AG09319 (cell line): ENCODE results near the gene KMT2C.
A peak's percentile ranks its signal among the peaks of the same experiment; 100 is the strongest.
"Not testable (repeated sequence)": the region's sequence is repeated elsewhere in the genome, so short reads cannot be mapped to it uniquely, and the experiment has no call there.

Experiments
- DNase-seq: peaks from one replicate; pipeline ENCODE4 v3.0.0-alpha.2; 2010; ENCODE audit warnings: low read depth; ENCODE audit errors: extremely low read depth
- TF ChIP-seq, protein P1 (sequence below): IDR thresholded peaks from 2 replicates; pipeline ENCODE4 v1.5.1; 2011; ENCODE audit warnings: low read depth, mild to moderate bottlenecking, inconsistent platforms, low read length, moderate library complexity

Gene KMT2C

DNA sequence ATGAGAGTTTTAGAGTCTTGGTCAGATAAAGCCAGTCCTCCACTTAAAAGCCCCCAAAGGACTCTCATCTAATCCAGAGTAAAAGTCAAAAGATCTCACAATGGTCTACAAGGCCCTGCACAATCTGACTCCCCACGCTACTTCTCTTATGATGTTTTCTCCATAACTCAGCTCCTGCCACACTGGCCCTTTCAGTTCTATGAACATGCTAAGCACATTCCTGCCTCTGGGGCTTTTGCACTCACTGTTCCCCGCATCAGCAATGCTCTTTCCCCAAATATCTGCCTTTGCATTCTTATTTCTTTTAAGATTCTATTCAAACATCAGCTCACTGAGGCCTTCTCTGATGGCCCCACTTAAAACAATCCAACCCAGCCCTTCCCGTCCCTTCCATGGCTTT lies 41.6 kb downstream of the KMT2C start:
- TF ChIP-seq, protein P1, sequence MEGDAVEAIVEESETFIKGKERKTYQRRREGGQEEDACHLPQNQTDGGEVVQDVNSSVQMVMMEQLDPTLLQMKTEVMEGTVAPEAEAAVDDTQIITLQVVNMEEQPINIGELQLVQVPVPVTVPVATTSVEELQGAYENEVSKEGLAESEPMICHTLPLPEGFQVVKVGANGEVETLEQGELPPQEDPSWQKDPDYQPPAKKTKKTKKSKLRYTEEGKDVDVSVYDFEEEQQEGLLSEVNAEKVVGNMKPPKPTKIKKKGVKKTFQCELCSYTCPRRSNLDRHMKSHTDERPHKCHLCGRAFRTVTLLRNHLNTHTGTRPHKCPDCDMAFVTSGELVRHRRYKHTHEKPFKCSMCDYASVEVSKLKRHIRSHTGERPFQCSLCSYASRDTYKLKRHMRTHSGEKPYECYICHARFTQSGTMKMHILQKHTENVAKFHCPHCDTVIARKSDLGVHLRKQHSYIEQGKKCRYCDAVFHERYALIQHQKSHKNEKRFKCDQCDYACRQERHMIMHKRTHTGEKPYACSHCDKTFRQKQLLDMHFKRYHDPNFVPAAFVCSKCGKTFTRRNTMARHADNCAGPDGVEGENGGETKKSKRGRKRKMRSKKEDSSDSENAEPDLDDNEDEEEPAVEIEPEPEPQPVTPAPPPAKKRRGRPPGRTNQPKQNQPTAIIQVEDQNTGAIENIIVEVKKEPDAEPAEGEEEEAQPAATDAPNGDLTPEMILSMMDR: peak; percentile 37
- DNase-seq: not testable (repeated sequence)

DNA sequence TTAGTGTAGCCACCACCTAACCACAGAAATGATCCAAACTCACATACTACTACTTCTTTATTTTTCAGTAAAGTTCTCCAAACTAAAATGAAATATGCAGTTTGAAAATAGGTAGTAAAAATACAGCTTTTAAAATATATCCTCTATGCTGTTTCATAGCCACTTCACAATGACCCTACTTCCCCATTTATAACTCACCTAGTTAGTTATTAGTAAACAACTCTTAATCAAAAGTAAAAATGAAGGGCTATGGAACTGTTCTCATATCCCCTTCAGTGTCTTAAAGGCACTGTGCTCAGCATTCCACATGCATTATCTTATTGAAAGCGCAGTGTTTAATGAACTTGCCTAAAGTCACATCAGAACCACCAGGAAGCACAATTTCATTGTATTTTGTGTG lies 43.5 kb downstream of the KMT2C start:
- no peak for DNase-seq
- TF ChIP-seq, protein P1: no peak

DNA sequence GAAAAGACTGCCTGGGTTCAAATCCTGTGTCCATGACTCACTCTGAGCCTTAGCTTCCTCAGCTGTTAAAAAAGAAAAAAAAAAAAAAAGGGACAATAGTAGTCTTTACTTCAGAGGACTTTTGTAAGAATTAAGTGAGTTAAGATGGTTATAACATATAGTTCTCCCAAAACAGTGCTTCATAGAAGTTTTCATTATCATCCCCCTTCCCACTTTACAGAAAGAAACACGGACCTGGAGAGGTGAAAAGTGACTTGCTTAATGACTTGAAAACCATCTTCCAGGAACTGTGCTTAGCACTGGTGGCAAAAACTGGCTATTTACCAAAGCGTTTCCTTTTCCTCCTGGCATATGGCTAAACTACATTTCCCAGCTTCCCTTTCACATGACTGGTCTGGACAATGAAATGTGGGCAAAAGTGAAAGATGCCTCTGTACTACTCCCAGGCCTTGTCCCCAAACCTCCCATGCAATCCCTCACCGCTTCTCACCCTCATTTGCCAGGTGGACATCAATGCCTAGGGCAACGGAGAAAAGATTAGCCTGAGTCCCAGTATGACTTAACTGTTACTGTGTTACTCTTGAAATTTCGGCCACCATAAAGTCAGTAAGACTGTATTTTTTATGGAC lies 49.6 kb downstream of the KMT2C start:
- DNase-seq: not testable (repeated sequence)

DNA sequence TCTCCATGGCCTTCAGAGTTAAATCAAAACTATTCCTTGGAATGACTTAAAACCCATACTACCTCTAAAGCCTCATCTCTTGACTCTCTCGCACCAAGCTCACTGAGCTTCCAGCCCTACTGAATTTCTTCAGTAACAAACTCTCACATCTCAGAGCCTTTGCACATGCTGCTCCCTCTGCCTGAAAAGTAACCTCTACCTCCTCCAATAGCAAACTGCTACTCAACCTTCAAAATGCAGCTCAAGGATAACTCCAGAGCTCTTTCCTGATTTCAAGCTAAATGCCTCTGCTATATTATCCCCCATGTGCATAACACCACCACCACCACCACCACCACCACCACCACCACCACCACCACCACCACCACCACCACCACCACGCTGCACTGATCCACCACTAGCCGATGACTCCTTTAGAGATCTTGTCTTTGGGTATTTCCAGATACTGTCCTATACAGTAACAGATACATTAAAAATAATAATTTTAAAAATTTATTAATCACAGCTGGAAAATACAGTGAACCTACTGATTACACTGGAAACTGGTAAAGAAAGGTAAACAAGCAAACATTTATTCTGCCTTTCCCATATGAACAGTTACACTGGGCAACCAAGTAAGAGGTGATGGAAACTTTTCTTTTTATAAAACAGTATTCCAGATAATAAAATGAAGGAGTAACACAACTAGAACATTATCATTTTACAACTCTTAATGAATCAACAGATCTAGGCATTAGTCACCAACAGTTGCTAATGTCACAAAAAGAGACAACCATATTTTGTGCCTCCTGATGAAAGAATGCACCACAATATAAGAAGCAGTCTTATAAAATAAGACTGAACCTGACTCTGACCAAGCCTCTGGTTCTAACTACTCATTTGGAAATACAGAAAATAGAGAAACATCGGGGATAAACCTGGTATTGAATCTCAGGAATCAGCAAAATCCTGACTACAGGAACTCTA lies 51.3 kb downstream of the KMT2C start:
- not testable (repeated sequence) for DNase-seq

DNA sequence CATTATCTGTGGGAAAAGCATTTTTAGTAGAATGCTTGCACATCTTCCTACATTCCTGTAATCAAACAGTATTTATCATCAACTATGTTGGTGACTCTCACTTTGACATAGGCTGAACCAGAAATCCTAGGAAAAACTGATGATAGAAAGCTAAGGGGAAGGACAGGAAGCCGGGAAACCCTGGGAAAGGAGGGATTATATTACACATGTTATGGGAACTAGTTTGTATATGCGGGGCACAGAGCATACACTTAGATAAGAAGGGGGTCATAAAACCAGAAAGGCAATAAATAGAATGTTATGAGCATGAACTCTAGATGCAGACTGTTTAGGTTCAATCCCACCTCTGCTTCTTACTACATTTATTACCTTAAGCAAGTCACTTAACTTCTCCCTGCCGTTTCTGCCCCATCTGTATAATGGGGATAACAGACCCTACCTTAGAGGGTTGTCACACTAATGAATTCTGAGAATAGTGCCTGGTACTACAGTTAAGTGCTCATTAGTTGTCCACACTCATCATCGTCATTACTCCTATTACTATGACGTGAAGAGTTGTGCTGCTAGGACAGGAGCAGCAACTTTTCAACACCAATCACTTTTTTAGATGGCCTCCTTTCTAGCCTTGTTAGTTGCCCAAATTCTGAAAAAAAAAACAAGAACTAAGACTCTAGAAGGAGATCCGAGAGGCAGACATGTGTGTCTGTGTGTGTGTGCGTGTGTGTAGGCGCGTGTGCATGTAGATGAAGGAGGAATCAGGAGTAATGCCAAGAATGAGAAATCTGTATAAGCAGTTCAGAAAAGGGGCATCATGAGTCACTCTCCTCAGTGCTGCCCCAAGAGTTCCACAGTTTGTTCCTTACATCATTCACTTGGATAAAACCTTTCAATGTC lies 52.2 kb downstream of the KMT2C start:
- DNase-seq: peak; percentile 44
- TF ChIP-seq, protein P1: no peak

- no peak for DNase-seq
These were observed 53.6 kb downstream of the KMT2C start for GRCh38 chr7:152382244-152382643.

DNA sequence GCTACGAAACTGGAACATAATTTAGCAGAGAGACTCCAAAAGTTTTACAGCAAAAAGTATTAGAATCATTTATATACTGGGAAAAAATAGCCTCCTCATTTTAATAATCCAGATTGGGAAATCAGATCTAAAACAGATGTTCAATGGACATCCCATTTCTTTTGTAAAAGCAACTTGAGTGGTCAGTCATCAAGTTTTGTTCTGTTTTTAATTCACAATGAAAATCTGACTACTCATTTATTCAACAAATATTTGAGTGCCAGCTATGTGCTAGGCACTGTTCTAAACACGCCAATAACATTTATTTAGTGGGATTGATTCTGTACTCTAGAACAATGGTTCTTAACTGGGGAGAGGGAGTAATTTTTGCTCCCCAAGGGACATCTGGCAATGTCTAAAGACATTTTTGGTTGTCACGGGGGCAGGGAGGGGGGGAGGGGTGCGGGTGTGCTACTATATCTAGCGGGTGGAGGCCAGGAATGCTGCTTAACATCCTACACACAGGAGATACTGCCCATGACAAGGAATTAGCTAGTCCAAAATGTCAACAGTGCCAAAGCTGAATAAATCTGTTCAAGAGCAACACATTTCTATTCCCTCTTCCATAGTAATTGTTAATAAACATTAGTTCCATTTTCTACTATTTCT lies 54.7 kb downstream of the KMT2C start:
- not testable (repeated sequence) for DNase-seq

More at GRCh38 chr7:152382244-152382643, 53.6 kb downstream of the KMT2C start:
- TF ChIP-seq, protein P1: no peak

- not testable (repeated sequence) for DNase-seq
These were observed 57.3 kb downstream of the KMT2C start for GRCh38 chr7:152378497-152378896.

- DNase-seq: not testable (repeated sequence)
These were observed 58.9 kb downstream of the KMT2C start for GRCh38 chr7:152376716-152377484.
